Suprapubic skin (tissue), 3 donors: ENCODE data around the gene IRGQ.
"Not testable (repeated sequence)": the region's sequence is repeated elsewhere in the genome, so short reads cannot be mapped to it uniquely, and the experiment has no call there.

Experiments
- POLR2A ChIP-seq, 2 donors: fragments of 450-650 bp; IDR thresholded peaks; one replicate each; pipeline ENCODE4 v1.6.1; 2017; ENCODE audit warnings: antibody characterized with exemption in 2 of 2, mild to moderate bottlenecking in 2 of 2, moderate library complexity in 2 of 2
- TF ChIP-seq, protein P1 (sequence below), 2 donors: fragments of 200-600 bp in 1 of 2; fragments of 450-650 bp in 1 of 2; sonication (generic) in 1 of 2; IDR thresholded peaks; one replicate each; pipeline ENCODE4 v1.5.1; 2016 to 2019; ENCODE audit warnings: antibody characterized with exemption in 2 of 2, mild to moderate bottlenecking in 1 of 2, moderate library complexity in 1 of 2

DNA sequence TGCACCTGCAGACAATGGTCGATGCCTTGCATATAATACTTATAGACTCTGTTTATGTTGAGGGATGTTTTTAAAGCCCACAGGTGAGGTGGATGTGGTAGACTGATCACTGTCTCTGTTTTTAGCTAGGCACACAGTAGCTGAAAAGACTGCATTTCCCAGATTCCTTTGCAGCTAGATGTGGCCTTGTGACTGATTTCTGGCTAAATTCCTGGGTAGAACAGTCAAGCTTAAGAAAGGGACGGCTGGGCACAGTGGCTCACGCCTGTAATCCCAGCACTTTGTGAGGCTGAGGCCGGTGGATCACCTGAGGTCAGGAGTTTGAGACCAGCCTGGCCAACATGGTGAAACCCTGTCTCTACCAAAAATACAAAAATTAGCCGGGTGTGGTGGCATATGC lies 4.4 kb upstream of the IRGQ start:
- TF ChIP-seq, protein P1, sequence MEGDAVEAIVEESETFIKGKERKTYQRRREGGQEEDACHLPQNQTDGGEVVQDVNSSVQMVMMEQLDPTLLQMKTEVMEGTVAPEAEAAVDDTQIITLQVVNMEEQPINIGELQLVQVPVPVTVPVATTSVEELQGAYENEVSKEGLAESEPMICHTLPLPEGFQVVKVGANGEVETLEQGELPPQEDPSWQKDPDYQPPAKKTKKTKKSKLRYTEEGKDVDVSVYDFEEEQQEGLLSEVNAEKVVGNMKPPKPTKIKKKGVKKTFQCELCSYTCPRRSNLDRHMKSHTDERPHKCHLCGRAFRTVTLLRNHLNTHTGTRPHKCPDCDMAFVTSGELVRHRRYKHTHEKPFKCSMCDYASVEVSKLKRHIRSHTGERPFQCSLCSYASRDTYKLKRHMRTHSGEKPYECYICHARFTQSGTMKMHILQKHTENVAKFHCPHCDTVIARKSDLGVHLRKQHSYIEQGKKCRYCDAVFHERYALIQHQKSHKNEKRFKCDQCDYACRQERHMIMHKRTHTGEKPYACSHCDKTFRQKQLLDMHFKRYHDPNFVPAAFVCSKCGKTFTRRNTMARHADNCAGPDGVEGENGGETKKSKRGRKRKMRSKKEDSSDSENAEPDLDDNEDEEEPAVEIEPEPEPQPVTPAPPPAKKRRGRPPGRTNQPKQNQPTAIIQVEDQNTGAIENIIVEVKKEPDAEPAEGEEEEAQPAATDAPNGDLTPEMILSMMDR (IDR thresholded peaks at IDR 0.05): not testable (repeated sequence)
- TF ChIP-seq POLR2A (IDR thresholded peaks at IDR 0.05): not testable (repeated sequence)
